ENCODE data around the gene FUT1. TPM values are rescaled to one million over a fixed set of nuclear protein-coding genes. Genes with fewer than 3 reads are reported as not detected.

Gene FUT1
- total and polyA plus RNA-seq, 9 of the 15 experiments (the other 6 are each of a cell fraction or from before 2014, with no cell fraction given) = 2.3 to 18.5 (median 8.8) TPM

GRCh38 chr19:48720613-48721296 is 31.7 kb downstream of the FUT1 start (continued):
- TF ChIP-seq ZNF707 (CRISPR knock-in tag; conservative IDR thresholded peaks at IDR 0.05) = no peak
- peak; percentile 71 for TF ChIP-seq MEIS2 (IDR thresholded peaks at IDR 0.05; ENCODE audit: partially characterized antibody)
- no peak for TF ChIP-seq SMARCC2 (IDR thresholded peaks at IDR 0.05; ENCODE audit: low read depth)
- TF ChIP-seq ZNF143 (CRISPR knock-in tag; IDR thresholded peaks at IDR 0.05) = peak; percentile 91
- TF ChIP-seq E2F4 (CRISPR knock-in tag; IDR thresholded peaks at IDR 0.05; ENCODE audit: low read depth) = peak; percentile 100
- TF ChIP-seq AFF1 (IDR thresholded peaks at IDR 0.05; ENCODE audit: low read depth in 1 of 2, partially characterized antibody in 2 of 2) = peak; percentile 69 to 100
- 0 out of 4 replicates have a peak, but pooled peaks of 1 of the 2 experiments have one; percentile 40 for TF ChIP-seq BCLAF1 (IDR thresholded peaks at IDR 0.05; ENCODE audit: borderline replicate concordance in 1 of 2, control insufficient read depth in 1 of 2, low read depth in 2 of 2, low read length in 1 of 2)
- TF ChIP-seq POLR2G (IDR thresholded peaks at IDR 0.05; ENCODE audit: low read depth, low read length) = peak; percentile 86
- peak; percentile 81 for TF ChIP-seq BHLHE40 (IDR thresholded peaks at IDR 0.05; ENCODE audit: low read length)
- peak; percentile 61 for TF ChIP-seq NR2C1 (IDR thresholded peaks at IDR 0.05)
- TF ChIP-seq NR2C1 (tag; IDR thresholded peaks at IDR 0.05) = peak; percentile 66
- peak; percentile 74 for TF ChIP-seq ZFX (CRISPR knock-in tag; IDR thresholded peaks at IDR 0.05)
- TF ChIP-seq MAFG (tag; conservative IDR thresholded peaks at IDR 0.05) = no peak
- peak; percentile 24; the same call in 1 of the 2 replicates for TF ChIP-seq CEBPG (CRISPR knock-in tag; IDR thresholded peaks at IDR 0.05)
- TF ChIP-seq CEBPG (tag; conservative IDR thresholded peaks at IDR 0.05 in 1 of 2, IDR thresholded peaks at IDR 0.05 in 1 of 2) = no peak
- TF ChIP-seq KLF13 (tag; IDR thresholded peaks at IDR 0.05; ENCODE audit: borderline replicate concordance, low read depth) = peak; percentile 37; the same call in 1 of the 2 replicates

All from K562 (cell line).